ENCODE measurements around the gene UBE2C. TPM values are rescaled to one million over a fixed set of nuclear protein-coding genes. Genes with fewer than 3 reads are reported as not detected.
"Not testable (repeated sequence)": the region's sequence is repeated elsewhere in the genome, so short reads cannot be mapped to it uniquely, and the experiment has no call there.

The UBE2C gene
- total RNA-seq (21.9 and 26.7 TPM in 2 replicates), polyA plus RNA-seq (46.9 and 49.0 TPM in 2 replicates)

- no peaks in the 10 kb centered on the region for H3K9me2 ChIP-seq (replicated peaks; ENCODE audit: insufficient read depth)
- H3K27ac ChIP-seq = peak within 1 kb of the TSS; percentile 25
- WGBS (ENCODE audit: low lambda C conversion rate, missing lambda C conversion rate) = 1% methylated on average over 65 of the region's 65 CpGs
- no peaks in the 10 kb centered on the region for H4K20me1 ChIP-seq (ENCODE audit: insufficient read depth, poor library complexity, severe bottlenecking)
- TF ChIP-seq EZH2phosphoT487 (IDR thresholded peaks at IDR 0.05; ENCODE audit: low read depth, severe bottlenecking, unreplicated experiment) = no peak
- no peak for TF ChIP-seq EZH2 (IDR thresholded peaks at IDR 0.05; ENCODE audit: borderline replicate concordance)
- TF ChIP-seq CTCF (IDR thresholded peaks at IDR 0.05; ENCODE audit: poor library complexity) = no peak
- no peaks in the 10 kb centered on the region for H3K9me3 ChIP-seq (ENCODE audit: low read depth)
- H3K4me1 ChIP-seq (ENCODE audit: insufficient read depth) = no peaks in the 10 kb centered on the region
- peak within 1 kb of the TSS; percentile 82 for H3K4me2 ChIP-seq
- H2AFZ ChIP-seq = peak within 1 kb of the TSS; percentile 8
- no peaks in the 10 kb centered on the region for H3K27me3 ChIP-seq
- H3K36me3 ChIP-seq (replicated peaks; ENCODE audit: insufficient read depth, low read depth) = no peaks in the 10 kb centered on the region
- peak within 1 kb of the TSS; percentile 27 for H3K4me3 ChIP-seq
- H3K79me2 ChIP-seq = peaks cover 20% of the 10 kb centered on the region
- DNase-seq (ENCODE audit: low spot score) = peak; percentile 98
Observed at GRCh38 chr20:45812157-45813005, at the start of gene UBE2C. UBE2C (plus strand) TSS chr20:45812644; CDS start chr20:45812696, 52 bp downstream.

- not testable (repeated sequence) for DNase-seq (ENCODE audit: low spot score); H4K20me1 ChIP-seq (ENCODE audit: insufficient read depth, poor library complexity, severe bottlenecking); H3K9me2 ChIP-seq (replicated peaks; ENCODE audit: insufficient read depth); H3K79me2 ChIP-seq; H3K27ac ChIP-seq; H3K4me3 ChIP-seq; H2AFZ ChIP-seq; H3K4me2 ChIP-seq; H3K36me3 ChIP-seq (replicated peaks; ENCODE audit: insufficient read depth, low read depth); H3K4me1 ChIP-seq (ENCODE audit: insufficient read depth); H3K9me3 ChIP-seq (ENCODE audit: low read depth); H3K27me3 ChIP-seq
- 74% methylated on average over 13 of the region's 13 CpGs for WGBS (ENCODE audit: low lambda C conversion rate, missing lambda C conversion rate)
Observed at GRCh38 chr20:45764618-45765282, 47.7 kb upstream of the UBE2C start.

GRCh38 chr20:45765307-45765875, 47.1 kb upstream of the UBE2C start:
- TF ChIP-seq EZH2phosphoT487 (IDR thresholded peaks at IDR 0.05; ENCODE audit: low read depth, severe bottlenecking, unreplicated experiment) = no peak
- no peak for TF ChIP-seq CTCF (IDR thresholded peaks at IDR 0.05; ENCODE audit: poor library complexity)
- TF ChIP-seq EZH2 (IDR thresholded peaks at IDR 0.05; ENCODE audit: borderline replicate concordance) = no peak
- Histone ChIP-seq H3K36me3 (replicated peaks; ENCODE audit: insufficient read depth, low read depth) (no peaks in the 10 kb centered on the region), H3K4me3 (no peak overlapping the region), H3K9me2 (replicated peaks; ENCODE audit: insufficient read depth) (no peaks in the 10 kb centered on the region), H3K4me1 (ENCODE audit: insufficient read depth) (no peaks in the 10 kb centered on the region), H2AFZ (no peak overlapping the region), H3K27ac (no peak overlapping the region), H3K9me3 (ENCODE audit: low read depth) (no peaks in the 10 kb centered on the region), H3K4me2 (no peak overlapping the region), H3K79me2 (no peaks in the 10 kb centered on the region), H4K20me1 (ENCODE audit: insufficient read depth, poor library complexity, severe bottlenecking) (no peaks in the 10 kb centered on the region), H3K27me3 (no peaks in the 10 kb centered on the region)
- WGBS (ENCODE audit: low lambda C conversion rate, missing lambda C conversion rate) = 38% methylated on average over 4 of the region's 4 CpGs
- no peak for DNase-seq (ENCODE audit: low spot score)

GRCh38 chr20:45765980-45766379, 46.5 kb upstream of the UBE2C start:
- no peak overlapping the region for H3K27ac ChIP-seq
- H3K9me2 ChIP-seq (replicated peaks; ENCODE audit: insufficient read depth) = no peaks in the 10 kb centered on the region
- WGBS (ENCODE audit: low lambda C conversion rate, missing lambda C conversion rate) = 71% methylated on average over 3 of the region's 3 CpGs
- no peaks in the 10 kb centered on the region for H4K20me1 ChIP-seq (ENCODE audit: insufficient read depth, poor library complexity, severe bottlenecking)
- no peaks in the 10 kb centered on the region for H3K27me3 ChIP-seq
- no peaks in the 10 kb centered on the region for H3K9me3 ChIP-seq (ENCODE audit: low read depth)
- no peaks in the 10 kb centered on the region for H3K79me2 ChIP-seq
- no peaks in the 10 kb centered on the region for H3K4me1 ChIP-seq (ENCODE audit: insufficient read depth)
- no peaks in the 10 kb centered on the region for H3K36me3 ChIP-seq (replicated peaks; ENCODE audit: insufficient read depth, low read depth)
- H2AFZ ChIP-seq = no peak overlapping the region
- H3K4me2 ChIP-seq = no peak overlapping the region
- TF ChIP-seq EZH2phosphoT487 (IDR thresholded peaks at IDR 0.05; ENCODE audit: low read depth, severe bottlenecking, unreplicated experiment) (no peak), EZH2 (IDR thresholded peaks at IDR 0.05; ENCODE audit: borderline replicate concordance) (no peak)
- H3K4me3 ChIP-seq = no peak overlapping the region
- no peak for DNase-seq (ENCODE audit: low spot score)

All from hepatocyte (in vitro differentiated cells).